Astrocyte (in vitro differentiated cells and primary cell): Measurements from ENCODE around the gene PRXL2B.

ENCODE experiments used
- CTCF ChIP-seq: IDR thresholded peaks from 2 replicates; pipeline ENCODE4 v1.5.1; 2011; ENCODE audit warnings: low read depth, mild to moderate bottlenecking, inconsistent platforms, low read length, moderate library complexity; ENCODE audit not compliant: insufficient read depth
- EZH2 ChIP-seq: IDR thresholded peaks from 2 replicates; pipeline ENCODE4 v1.6.1; 2012; ENCODE audit warnings: mild to moderate bottlenecking, low read length, inconsistent platforms; ENCODE audit not compliant: insufficient read depth

GRCh38 chr1:2607641-2608091 is 21.1 kb downstream of the PRXL2B start:
- no peak for TF ChIP-seq EZH2
- TF ChIP-seq CTCF: no peak
